Large intestine (tissue), 3 donors: Measurements from ENCODE around the gene SUPT5H. TPM values are rescaled to one million over a fixed set of nuclear protein-coding genes. Genes with fewer than 3 reads are reported as not detected.

ENCODE experiments used
- DNase-seq, 2 donors: peaks; one replicate each; pipeline versions ENCODE4 v3.0.0 to v3.0.0-alpha.2; 2013
- H3K27ac ChIP-seq: one replicate; pipeline ENCODE4 v1.5.1; 2013; ENCODE audit warnings: low read length
- H3K27me3 ChIP-seq: 2 replicates; pipeline ENCODE4 v1.6.1; 2013; ENCODE audit warnings: low read length; ENCODE audit not compliant: control insufficient read depth, insufficient read depth
- H3K36me3 ChIP-seq: 2 replicates; pipeline ENCODE4 v1.6.1; 2013; ENCODE audit warnings: low read length; ENCODE audit not compliant: control insufficient read depth, insufficient read depth
- H3K4me1 ChIP-seq: one replicate; pipeline ENCODE4 v1.6.1; 2013; ENCODE audit warnings: low read length; ENCODE audit not compliant: control insufficient read depth, insufficient read depth
- H3K4me3 ChIP-seq: one replicate; pipeline ENCODE4 v1.5.1; 2013; ENCODE audit warnings: low read length
- H3K9me3 ChIP-seq: one replicate; pipeline ENCODE4 v1.6.1; 2013; ENCODE audit warnings: mild to moderate bottlenecking, low read depth, low read length, moderate library complexity; ENCODE audit not compliant: control insufficient read depth
- WGBS: methylation state at CpG from one replicate; pipeline ENCODE4 v1.1.5; 2013; ENCODE audit warnings: low lambda C conversion rate; ENCODE audit not compliant: insufficient coverage; 5-methylcytosine and 5-hydroxymethylcytosine counted together
- polyA plus RNA-seq: library from polyadenylated mRNA; unstranded; fragments of 120-200 nt; gene quantifications from one replicate; pipeline ENCODE4 v1.2.1, GENCODE V29; 2013

Gene SUPT5H
- polyA plus RNA-seq, 1 donor, result 119 TPM

GRCh38 chr19:39481229-39481545 lies 35.8 kb downstream of the SUPT5H start:
- no peak for DNase-seq
- Histone ChIP-seq H3K27ac (peak overlapping the region; percentile 72), H3K36me3 (peaks cover 24% of the 10 kb centered on the region), H3K27me3 (no peaks in the 10 kb centered on the region), H3K9me3 (no peaks in the 10 kb centered on the region), H3K4me3 (peak overlapping the region; percentile 98), H3K4me1 (peaks cover 9% of the 10 kb centered on the region)
- WGBS, result no CpG with 5 or more reads among the region's 12 CpGs

- Histone ChIP-seq H3K27me3 (no peaks in the 10 kb centered on the region), H3K36me3 (peaks cover 24% of the 10 kb centered on the region), H3K4me3 (peak overlapping the region; percentile 98), H3K27ac (no peak overlapping the region), H3K4me1 (peaks cover 9% of the 10 kb centered on the region), H3K9me3 (no peaks in the 10 kb centered on the region)
- no CpG with 5 or more reads among the region's 11 CpGs for WGBS
- DNase-seq, result no peak
These were observed 36.3 kb downstream of the SUPT5H start for GRCh38 chr19:39481676-39482075.

GRCh38 chr19:39483141-39483540 lies 37.8 kb downstream of the SUPT5H start:
- H3K4me1 ChIP-seq, result peaks cover 9% of the 10 kb centered on the region
- no CpG with 5 or more reads among the region's 6 CpGs for WGBS
- no peaks in the 10 kb centered on the region for H3K9me3 ChIP-seq
- no peak overlapping the region for H3K27ac ChIP-seq
- no peak for DNase-seq
- H3K27me3 ChIP-seq, result no peaks in the 10 kb centered on the region
- H3K4me3 ChIP-seq, result no peak overlapping the region
- H3K36me3 ChIP-seq, result peaks cover 36% of the 10 kb centered on the region

GRCh38 chr19:39489756-39490155 lies 44.4 kb downstream of the SUPT5H start:
- H3K9me3 ChIP-seq, result no peaks in the 10 kb centered on the region
- H3K27ac ChIP-seq, result no peak overlapping the region
- H3K4me3 ChIP-seq, result no peak overlapping the region
- WGBS, result no CpG with 5 or more reads among the region's 10 CpGs
- peaks cover 56% of the 10 kb centered on the region for H3K36me3 ChIP-seq
- DNase-seq, result no peak
- H3K4me1 ChIP-seq, result no peaks in the 10 kb centered on the region
- no peaks in the 10 kb centered on the region for H3K27me3 ChIP-seq

- H3K4me1 ChIP-seq, result no peaks in the 10 kb centered on the region
- no peaks in the 10 kb centered on the region for H3K9me3 ChIP-seq
- no peak overlapping the region for H3K4me3 ChIP-seq
- H3K27me3 ChIP-seq, result peaks cover 11% of the 10 kb centered on the region
- DNase-seq, result no peak
- WGBS, result no CpG with 5 or more reads among the region's 6 CpGs
- H3K27ac ChIP-seq, result no peak overlapping the region
- peaks cover 35% of the 10 kb centered on the region for H3K36me3 ChIP-seq
These were observed 46.8 kb downstream of the SUPT5H start for GRCh38 chr19:39492225-39492624.

- no peak for DNase-seq
- Histone ChIP-seq H3K4me3 (no peak overlapping the region), H3K27me3 (peaks cover 16% of the 10 kb centered on the region), H3K27ac (no peak overlapping the region), H3K4me1 (peaks cover 2% of the 10 kb centered on the region), H3K36me3 (peaks cover 32% of the 10 kb centered on the region), H3K9me3 (peaks cover 1% of the 10 kb centered on the region)
- WGBS, result no CpG with 5 or more reads among the region's 3 CpGs
These were observed 47.4 kb downstream of the SUPT5H start for GRCh38 chr19:39492788-39493187.

GRCh38 chr19:39494661-39495060 lies 49.3 kb downstream of the SUPT5H start:
- DNase-seq, result no peak
- no CpG with 5 or more reads among the region's 5 CpGs for WGBS
- Histone ChIP-seq H3K4me1 (peaks cover 7% of the 10 kb centered on the region), H3K4me3 (no peak overlapping the region), H3K36me3 (peaks cover 13% of the 10 kb centered on the region), H3K27me3 (peaks cover 35% of the 10 kb centered on the region), H3K9me3 (peaks cover 6% of the 10 kb centered on the region), H3K27ac (no peak overlapping the region)

GRCh38 chr19:39496063-39496462 lies 50.7 kb downstream of the SUPT5H start:
- no CpG with 5 or more reads among the region's 5 CpGs for WGBS
- Histone ChIP-seq H3K36me3 (peaks cover 5% of the 10 kb centered on the region), H3K4me1 (peaks cover 7% of the 10 kb centered on the region), H3K9me3 (peaks cover 6% of the 10 kb centered on the region), H3K27ac (no peak overlapping the region), H3K27me3 (peaks cover 47% of the 10 kb centered on the region), H3K4me3 (no peak overlapping the region)
- no peak for DNase-seq

- Histone ChIP-seq H3K4me3 (no peak overlapping the region), H3K27me3 (peaks cover 57% of the 10 kb centered on the region), H3K27ac (no peak overlapping the region), H3K9me3 (peaks cover 9% of the 10 kb centered on the region), H3K36me3 (no peaks in the 10 kb centered on the region), H3K4me1 (peaks cover 7% of the 10 kb centered on the region)
- DNase-seq, result no peak
- WGBS, result no CpG with 5 or more reads among the region's 7 CpGs
These were observed 52.3 kb downstream of the SUPT5H start for GRCh38 chr19:39497701-39497995.

GRCh38 chr19:39497996-39498797 lies 52.8 kb downstream of the SUPT5H start:
- H3K4me1 ChIP-seq, result peaks cover 7% of the 10 kb centered on the region
- peaks cover 13% of the 10 kb centered on the region for H3K9me3 ChIP-seq
- WGBS, result 20% methylated on average over 1 of the region's 40 CpGs
- H3K27ac ChIP-seq, result no peak overlapping the region
- peak in 1 of 2 donors; percentile 49 for DNase-seq
- H3K4me3 ChIP-seq, result no peak overlapping the region
- H3K27me3 ChIP-seq, result peaks cover 60% of the 10 kb centered on the region
- H3K36me3 ChIP-seq, result no peaks in the 10 kb centered on the region
